HepG2 (cell line): ENCODE data around the gene TOLLIP. TPM values are rescaled to one million over a fixed set of nuclear protein-coding genes. Genes with fewer than 3 reads are reported as not detected.

Source experiments
- ATAD3A ChIP-seq: sonication (generic); formaldehyde crosslinking; IDR thresholded peaks from 2 replicates; pipeline ENCODE4 v1.4.0; 2020; ENCODE audit warnings: missing genetic modification reagents
- ATF4 ChIP-seq, 2 experiments: fragments of 450-650 bp in 1 of 2; sonication (generic) in 1 of 2; formaldehyde crosslinking; IDR thresholded peaks; 2 replicates each; pipeline versions ENCODE4 v1.5.0 to v1.8.0; 2020 to 2022; ENCODE audit warnings: mild to moderate bottlenecking in 1 of 2, missing genetic modification reagents in 1 of 2
- BRF2 ChIP-seq: sonication (generic); formaldehyde crosslinking; IDR thresholded peaks from 2 replicates; pipeline ENCODE4 v1.8.1; 2022; ENCODE audit warnings: mild to moderate bottlenecking, missing genetic modification reagents
- CBFB ChIP-seq: sonication (generic); formaldehyde crosslinking; IDR thresholded peaks from 2 replicates; pipeline ENCODE4 v1.4.0; 2020; ENCODE audit warnings: missing genetic modification reagents
- FOXP4 ChIP-seq: sonication (generic); formaldehyde crosslinking; IDR thresholded peaks from 2 replicates; pipeline ENCODE4 v1.4.0; 2020; ENCODE audit warnings: missing genetic modification reagents
- HNRNPUL1 ChIP-seq: fragments of 200-400 bp; formaldehyde crosslinking; IDR thresholded peaks from 2 replicates; pipeline ENCODE4 v1.6.1; 2017; ENCODE audit warnings: low read depth, mild to moderate bottlenecking, low read length, moderate library complexity
- IRF9 ChIP-seq: sonication (generic); formaldehyde crosslinking; IDR thresholded peaks from 2 replicates; pipeline ENCODE4 v1.8.0; 2022; ENCODE audit warnings: missing genetic modification reagents, mild to moderate bottlenecking, borderline replicate concordance
- KDM3A ChIP-seq: IDR thresholded peaks from 2 replicates; pipeline ENCODE4 v1.6.1; 2018; ENCODE audit warnings: low read depth, missing compliant biosample characterization
- NBN ChIP-seq: fragments of 450-650 bp; conservative IDR thresholded peaks from 2 replicates; pipeline ENCODE4 v1.6.1; 2017
- NFE2L1 ChIP-seq: sonication (generic); formaldehyde crosslinking; IDR thresholded peaks from 2 replicates; pipeline ENCODE4 v1.4.0; 2020; ENCODE audit warnings: missing genetic modification reagents, mild to moderate bottlenecking, borderline replicate concordance
- PHF8 ChIP-seq: sonication (generic); formaldehyde crosslinking; IDR thresholded peaks from 2 replicates; pipeline ENCODE4 v1.5.0; 2020; ENCODE audit warnings: missing genetic modification reagents
- RAD21 ChIP-seq: fragments of 450-650 bp; formaldehyde crosslinking; IDR thresholded peaks from 2 replicates; pipeline ENCODE4 v1.5.0; 2020; ENCODE audit warnings: mild to moderate bottlenecking
- SNRNP70 ChIP-seq: fragments of 200-400 bp; formaldehyde crosslinking; IDR thresholded peaks from 2 replicates; pipeline ENCODE4 v1.6.1; 2017; ENCODE audit warnings: mild to moderate bottlenecking, low read depth, low read length, moderate library complexity
- TBP ChIP-seq: sonication (generic); formaldehyde crosslinking; IDR thresholded peaks from 2 replicates; pipeline ENCODE4 v1.5.0; 2020; ENCODE audit warnings: missing genetic modification reagents
- YEATS4 ChIP-seq: sonication (generic); formaldehyde crosslinking; IDR thresholded peaks from 2 replicates; pipeline ENCODE4 v1.4.0; 2020; ENCODE audit warnings: missing genetic modification reagents, borderline replicate concordance
- ZBTB21 ChIP-seq: sonication (generic); formaldehyde crosslinking; IDR thresholded peaks from 2 replicates; pipeline ENCODE4 v1.4.0; 2020; ENCODE audit warnings: missing genetic modification reagents
- ZFP36 ChIP-seq: fragments of 150-350 bp; IDR thresholded peaks from 2 replicates; pipeline ENCODE4 v1.6.1; 2018; ENCODE audit warnings: borderline replicate concordance, low read length, low read depth; ENCODE audit not compliant: partially characterized antibody
- ZNF207 ChIP-seq: fragments of 450-650 bp; IDR thresholded peaks from 2 replicates; pipeline ENCODE4 v1.6.1; 2016; ENCODE audit warnings: antibody characterized with exemption, borderline replicate concordance
- ZNF292 ChIP-seq: sonication (generic); formaldehyde crosslinking; IDR thresholded peaks from 2 replicates; pipeline ENCODE4 v1.8.1; 2022; ENCODE audit warnings: mild to moderate bottlenecking, low read depth, missing genetic modification reagents, borderline replicate concordance
- ZNF3 ChIP-seq: IDR thresholded peaks from 2 replicates; pipeline ENCODE4 v1.7.0; 2017; ENCODE audit warnings: inconsistent platforms
- ZNF362 ChIP-seq: sonication (generic); formaldehyde crosslinking; IDR thresholded peaks from 2 replicates; pipeline ENCODE4 v1.4.0; 2020; ENCODE audit warnings: missing genetic modification reagents, mild to moderate bottlenecking, borderline replicate concordance
- ZNF446 ChIP-seq: sonication (generic); formaldehyde crosslinking; IDR thresholded peaks from 2 replicates; pipeline ENCODE4 v1.5.0; 2020; ENCODE audit warnings: mild to moderate bottlenecking, missing genetic modification reagents
- ZNF564 ChIP-seq: sonication (generic); formaldehyde crosslinking; IDR thresholded peaks from 2 replicates; pipeline ENCODE4 v1.8.1; 2023; ENCODE audit warnings: mild to moderate bottlenecking, missing genetic modification reagents
- polyA plus RNA-seq, 8 experiments: library from polyadenylated mRNA; depleted of rRNA in 3 of 8; stranded (reverse) in 7 of 8; unstranded in 1 of 8; fragments of >200 nt; fragmentation: Illumina TruSeq in 4 of 8; extraction: Trizol in 4 of 8; gene quantifications; 2 replicates each; pipeline versions ENCODE4 v1.2.1 to v1.2.3, GENCODE V29; 2011 to 2016; ENCODE audit warnings: low read depth in 4 of 8, missing spikeins in 1 of 8, mixed read lengths in 1 of 8; ENCODE audit not compliant: insufficient read depth in 1 of 8
- total RNA-seq, 5 experiments: library from RNA; depleted of rRNA; stranded (reverse); fragments of >200 nt; fragmentation: Illumina TruSeq; extraction: Trizol; gene quantifications; 2 replicates each; pipeline ENCODE4 v1.2.3, GENCODE V29; 2016; ENCODE audit warnings: low read depth in 1 of 5

The TOLLIP gene
- total and polyA plus RNA-seq, 2 of the 13 experiments (the other 11 are each of a cell fraction or from before 2014, with no cell fraction given) = 25.9 to 47.5 TPM

GRCh38 chr11:1298695-1299492, 10.5 kb downstream of the TOLLIP start (continued):
- TF ChIP-seq ATF4 (CRISPR knock-in tag; IDR thresholded peaks at IDR 0.05) = peak in 1 of 2 experiments; percentile 86; a peak in 2 of 4 replicates
- no peak for TF ChIP-seq HNRNPUL1
- no peak for TF ChIP-seq ZNF446 (CRISPR knock-in tag)
- no peak for TF ChIP-seq NFE2L1 (CRISPR knock-in tag)
- no peak for TF ChIP-seq IRF9 (CRISPR knock-in tag)
- no peak for TF ChIP-seq BRF2 (CRISPR knock-in tag)
- peak; percentile 72; the same call in 1 of the 2 replicates for TF ChIP-seq KDM3A (CRISPR knock-in tag)
- TF ChIP-seq ZNF292 = peak; percentile 94
- no peak for TF ChIP-seq ZNF3
- no peak for TF ChIP-seq NBN
- TF ChIP-seq CBFB (CRISPR knock-in tag) = no peak; the same call in 1 of the 2 replicates
- TF ChIP-seq ZNF362 (CRISPR knock-in tag) = no peak
- TF ChIP-seq ATAD3A (CRISPR knock-in tag) = no peak
- peak; percentile 81 for TF ChIP-seq ZBTB21 (CRISPR knock-in tag)
- TF ChIP-seq PHF8 (CRISPR knock-in tag) = no peak
- no peak for TF ChIP-seq RAD21
- TF ChIP-seq FOXP4 (CRISPR knock-in tag) = peak; percentile 76
- TF ChIP-seq YEATS4 = 0 out of 2 replicates have a peak, but pooled peaks have one; percentile 59
- no peak for TF ChIP-seq ZNF564 (CRISPR knock-in tag)
- no peak for TF ChIP-seq ZFP36
- TF ChIP-seq SNRNP70 = no peak
- 0 out of 2 replicates have a peak, but pooled peaks have one; percentile 30 for TF ChIP-seq TBP (CRISPR knock-in tag)
- TF ChIP-seq ZNF207 = no peak
